ENCODE measurements around the gene STX7. TPM values are rescaled to one million over a fixed set of nuclear protein-coding genes. Genes with fewer than 3 reads are reported as not detected.

The STX7 gene
- total RNA-seq, 2 experiments from 2014 or later: 16.2 to 19.0 TPM

DNA sequence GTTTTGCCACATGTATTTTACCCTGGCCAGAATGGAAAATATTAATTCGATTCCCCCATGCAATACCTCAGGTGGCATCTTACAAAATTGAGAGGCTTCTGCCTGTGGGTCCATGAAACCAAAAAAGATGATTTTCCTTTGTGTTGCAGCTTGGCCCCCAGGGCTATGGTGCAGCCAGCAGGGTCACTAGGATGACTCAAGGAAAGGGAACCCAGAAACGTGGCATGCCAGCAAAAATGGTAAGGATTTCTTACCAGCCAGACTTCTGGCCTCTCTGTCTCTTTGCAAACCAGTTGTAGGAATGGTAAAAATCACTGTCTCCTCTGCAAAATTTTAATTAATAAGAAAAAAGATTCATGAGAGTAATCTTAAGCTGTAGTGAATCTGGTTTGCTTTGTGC is 13.5 kb upstream of the STX7 start:
- intact Hi-C loops (cut with micrococcal nuclease): no loop called here
- ChIA-PET CTCF (interaction anchor here (1.0 to 1.1 kb wide), 3 partner anchors 14 to 403 kb away, joined by 3 to 5 read pairs (median 4); no protein-coding TSS in a partner anchor), POLR2A (interaction anchor here (0.5 kb wide), 1 partner anchor 237 kb away, joined by 6 read pairs; no protein-coding TSS in a partner anchor)
- Mint-ChIP-seq H3K4me1 (ENCODE audit: low read depth) (no peaks in the 10 kb centered on the region), H3K9me3 (no peaks in the 10 kb centered on the region), H3K27me3 (peaks cover 15% of the 10 kb centered on the region), H3K36me3 (no peaks in the 10 kb centered on the region), H3K4me3 (no peak overlapping the region), H3K27ac (no peak overlapping the region)
- no peak for DNase-seq

DNA sequence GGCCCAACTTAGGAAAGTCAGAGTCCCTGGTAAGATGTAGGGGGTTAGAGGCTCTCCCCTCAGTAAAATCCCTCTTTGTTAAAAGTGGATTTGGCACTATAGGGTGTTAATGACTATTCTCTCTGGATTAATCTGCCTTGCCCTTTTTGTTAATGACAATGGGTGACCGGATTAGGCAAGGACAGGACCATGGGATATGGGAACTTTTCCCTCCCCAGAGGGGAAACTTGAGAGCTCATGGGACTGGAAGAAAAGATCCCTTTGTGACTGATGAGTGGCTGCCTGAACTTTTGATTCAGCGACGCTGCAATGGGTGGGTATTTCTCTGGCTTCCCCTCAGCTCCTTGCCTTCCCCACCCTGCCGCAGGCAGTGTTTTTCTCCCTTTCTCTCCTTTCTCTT is 12.9 kb upstream of the STX7 start:
- no peak overlapping the region for H3K27ac Mint-ChIP-seq
- H3K27me3 Mint-ChIP-seq: peaks cover 15% of the 10 kb centered on the region
- no peak for DNase-seq
- no peaks in the 10 kb centered on the region for H3K4me1 Mint-ChIP-seq (ENCODE audit: low read depth)
- ChIA-PET POLR2A (no interaction called here), CTCF (interaction anchor here (1.1 kb wide), 1 partner anchor 246 kb away, joined by 5 read pairs; no protein-coding TSS in a partner anchor)
- intact Hi-C loops (cut with micrococcal nuclease): no loop called here
- no peaks in the 10 kb centered on the region for H3K36me3 Mint-ChIP-seq
- no peaks in the 10 kb centered on the region for H3K9me3 Mint-ChIP-seq
- no peak overlapping the region for H3K4me3 Mint-ChIP-seq

DNA sequence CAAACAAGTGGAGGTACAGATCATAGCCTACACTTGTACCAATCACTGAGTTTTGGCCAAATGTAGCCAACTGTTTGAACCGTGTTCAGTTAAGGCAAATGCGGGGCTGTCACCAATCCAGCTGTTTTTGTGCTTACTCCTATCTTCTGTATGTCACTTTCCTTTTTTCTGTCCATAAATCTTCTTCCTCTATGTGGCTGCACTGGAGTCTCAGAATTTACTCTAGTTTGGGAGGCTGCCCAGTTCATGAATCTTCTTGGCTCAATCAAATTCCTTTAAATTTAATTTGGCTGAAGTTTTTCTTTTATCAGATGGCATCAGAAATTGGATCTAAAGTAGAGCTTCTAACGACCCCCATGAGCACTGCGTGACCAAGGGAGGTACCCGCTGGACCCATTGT is 11.7 kb upstream of the STX7 start:
- intact Hi-C loops (cut with micrococcal nuclease): no loop called here
- Mint-ChIP-seq H3K27me3 (peaks cover 16% of the 10 kb centered on the region), H3K36me3 (no peaks in the 10 kb centered on the region), H3K4me3 (no peak overlapping the region), H3K27ac (no peak overlapping the region), H3K4me1 (ENCODE audit: low read depth) (no peaks in the 10 kb centered on the region), H3K9me3 (no peaks in the 10 kb centered on the region)
- no peak for DNase-seq
- ChIA-PET CTCF (interaction anchor here (1.2 kb wide), 1 partner anchor 12 kb away, joined by 3 read pairs; the partner anchor contains the start of gene STX7), POLR2A (interaction anchor here (0.6 kb wide), 1 partner anchor 251 kb away, joined by 3 read pairs; no protein-coding TSS in a partner anchor)

DNA sequence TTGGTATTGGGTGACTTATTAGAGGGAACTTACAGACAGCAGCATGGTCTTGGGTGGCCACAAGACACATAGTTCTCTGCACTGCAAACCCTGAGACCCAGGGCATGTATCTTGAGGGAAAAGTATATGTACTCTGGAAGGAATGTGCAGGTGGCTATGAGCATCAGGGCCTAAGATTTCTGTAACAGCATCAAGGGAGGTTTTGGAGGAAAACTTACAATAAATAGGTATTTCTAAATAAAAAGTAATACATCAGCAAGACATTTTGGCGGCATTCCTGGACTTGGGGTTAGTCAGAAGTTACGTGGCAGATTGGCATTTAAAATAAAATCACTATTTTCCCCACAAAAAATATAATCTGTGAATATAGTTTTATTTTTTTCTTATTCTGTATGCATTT is 8.0 kb upstream of the STX7 start:
- no peaks in the 10 kb centered on the region for H3K9me3 Mint-ChIP-seq
- H3K4me1 Mint-ChIP-seq (ENCODE audit: low read depth): no peaks in the 10 kb centered on the region
- intact Hi-C loops (cut with micrococcal nuclease): no loop called here
- ChIA-PET POLR2A (no interaction called here), CTCF (interaction anchor here (1.5 kb wide), 1 partner anchor 10 kb away, joined by 5 read pairs; no protein-coding TSS in a partner anchor)
- H3K4me3 Mint-ChIP-seq: no peak overlapping the region
- no peaks in the 10 kb centered on the region for H3K36me3 Mint-ChIP-seq
- H3K27ac Mint-ChIP-seq: no peak overlapping the region
- H3K27me3 Mint-ChIP-seq: peaks cover 11% of the 10 kb centered on the region
- DNase-seq: no peak

DNA sequence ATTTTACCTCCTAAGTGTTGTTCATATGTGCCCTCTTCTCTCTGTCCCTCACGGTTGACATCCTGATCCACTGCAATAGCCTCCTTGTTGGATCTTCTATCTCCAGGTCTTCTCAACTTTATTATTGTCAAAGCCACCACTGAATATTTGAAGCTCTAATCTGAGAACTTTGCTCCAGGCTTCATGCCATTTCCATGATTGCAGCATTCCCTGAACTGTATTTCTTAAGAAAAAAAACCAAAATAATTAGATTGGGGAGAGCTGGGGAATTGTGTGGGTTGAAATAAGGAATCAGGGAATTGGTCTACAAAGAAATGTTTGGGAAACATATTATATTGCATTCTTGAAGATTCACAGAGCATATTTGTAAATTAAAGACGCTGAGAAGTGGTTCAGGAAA is 2.5 kb upstream of the STX7 start:
- H3K9me3 Mint-ChIP-seq: no peaks in the 10 kb centered on the region
- H3K4me1 Mint-ChIP-seq (ENCODE audit: low read depth): peaks cover 28% of the 10 kb centered on the region
- H3K27ac Mint-ChIP-seq: no peak overlapping the region
- ChIA-PET CTCF (interaction anchor here (1.1 to 2.5 kb wide), 3 partner anchors 15 to 236 kb away, joined by 3 to 9 read pairs (median 4); no protein-coding TSS in a partner anchor), POLR2A (no interaction called here)
- peaks cover 3% of the 10 kb centered on the region for H3K27me3 Mint-ChIP-seq
- intact Hi-C loops (cut with micrococcal nuclease): no loop called here
- H3K4me3 Mint-ChIP-seq: no peak overlapping the region
- no peak for DNase-seq
- no peaks in the 10 kb centered on the region for H3K36me3 Mint-ChIP-seq

DNA sequence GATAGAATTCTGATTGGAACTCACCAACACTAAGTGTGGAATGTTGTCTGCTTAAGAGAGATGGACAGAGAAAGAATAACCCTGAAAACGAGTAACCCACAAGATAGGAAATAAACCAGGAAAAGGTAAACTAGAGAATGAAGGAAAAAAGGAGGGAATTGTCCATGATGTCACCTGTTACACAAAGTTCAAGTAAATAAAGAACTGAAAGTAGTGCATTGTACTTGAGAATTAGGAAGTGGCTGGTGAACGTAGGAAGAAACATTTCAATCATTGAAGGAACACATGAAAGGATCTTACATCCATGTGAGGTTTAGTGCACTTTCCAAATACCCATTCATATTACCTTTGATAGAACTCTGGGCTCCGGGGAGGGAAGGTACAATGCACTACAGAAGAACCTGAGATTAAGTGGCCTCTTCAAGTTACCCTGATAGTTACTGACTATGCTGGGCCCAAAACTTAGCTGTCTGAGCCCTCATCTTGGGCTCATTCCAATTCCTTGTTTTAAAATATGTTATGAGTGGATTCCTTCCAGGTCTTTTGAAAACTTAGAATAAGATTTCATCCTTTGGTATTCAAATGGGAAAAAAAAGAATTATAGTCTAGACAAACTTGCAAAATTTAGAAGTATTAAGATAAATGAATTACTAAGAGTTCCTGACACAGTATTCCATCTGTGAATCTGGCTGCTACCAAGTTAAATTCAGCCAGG is 1.1 kb upstream of the STX7 start:
- peaks cover 28% of the 10 kb centered on the region for H3K4me1 Mint-ChIP-seq (ENCODE audit: low read depth)
- no peak overlapping the region for H3K4me3 Mint-ChIP-seq
- ChIA-PET POLR2A (interaction anchor here (0.8 kb wide), 1 partner anchor 299 kb away, joined by 3 read pairs; no protein-coding TSS in a partner anchor), CTCF (interaction anchor here (0.9 to 2.5 kb wide), 5 partner anchors 16 to 301 kb away, joined by 3 to 9 read pairs (median 5); partner anchors contain the start of genes RPS12 and SLC18B1)
- intact Hi-C loops (cut with micrococcal nuclease): loop anchor here (1.0 kb wide), 2 partner anchors 19 to 300 kb away; partner anchors contain the start of gene RPS12
- no peaks in the 10 kb centered on the region for H3K36me3 Mint-ChIP-seq
- no peaks in the 10 kb centered on the region for H3K27me3 Mint-ChIP-seq
- no peaks in the 10 kb centered on the region for H3K9me3 Mint-ChIP-seq
- no peak for DNase-seq
- H3K27ac Mint-ChIP-seq: no peak overlapping the region

DNA sequence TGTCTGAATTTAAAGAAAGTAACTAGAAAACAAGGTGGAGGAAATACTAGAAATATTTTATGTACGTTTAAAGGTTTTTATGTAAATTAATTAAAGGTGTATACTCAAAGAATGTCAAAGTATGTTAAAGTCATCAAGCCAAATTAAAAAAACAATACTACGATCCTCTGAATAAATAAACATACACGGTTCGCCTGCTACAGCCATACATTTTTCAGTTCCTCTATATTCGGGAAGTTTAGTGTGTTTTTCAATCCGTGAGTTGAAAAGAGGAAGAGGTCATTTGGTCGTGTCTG is 626 bp downstream of the STX7 start:
- DNase-seq: no peak
- intact Hi-C loops (cut with micrococcal nuclease): no loop called here
- POLR2A ChIA-PET: interaction anchor here (0.7 to 1.6 kb wide), 5 partner anchors 16 to 308 kb away, joined by 3 to 6 read pairs (median 3); partner anchors contain the start of gene RPS12
- Mint-ChIP-seq H3K27me3 (no peaks in the 10 kb centered on the region), H3K4me3 (peak overlapping the region; percentile 95), H3K4me1 (ENCODE audit: low read depth) (peaks cover 40% of the 10 kb centered on the region), H3K9me3 (no peaks in the 10 kb centered on the region), H3K36me3 (peaks cover 9% of the 10 kb centered on the region), H3K27ac (no peak overlapping the region)
- CTCF ChIA-PET: interaction anchor here (0.9 to 1.9 kb wide), 10 partner anchors 12 to 597 kb away, joined by 3 to 6 read pairs (median 4); partner anchors contain the start of gene TAAR9

DNA sequence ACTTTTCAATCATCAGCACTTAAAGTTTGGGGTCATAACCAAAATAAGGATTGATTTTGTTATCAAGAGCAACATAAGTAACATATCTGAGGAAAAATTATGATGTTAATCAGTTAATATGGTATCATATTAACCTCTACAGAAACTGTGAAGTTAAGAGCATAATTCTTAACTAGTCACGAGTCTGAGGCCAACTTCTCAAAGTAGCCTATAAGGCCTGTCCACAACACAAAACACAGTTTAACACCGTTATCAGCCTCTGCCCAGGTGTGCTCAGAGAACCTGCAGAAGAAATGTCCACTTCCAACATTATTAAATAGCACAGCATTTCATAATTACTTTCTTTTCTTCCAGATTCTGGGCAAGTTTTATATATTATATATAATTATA is 1.1 kb downstream of the STX7 start:
- POLR2A ChIA-PET: interaction anchor here (1.1 to 1.6 kb wide), 2 partner anchors 301 to 308 kb away, joined by 3 read pairs; no protein-coding TSS in a partner anchor
- Mint-ChIP-seq H3K4me1 (ENCODE audit: low read depth) (peaks cover 42% of the 10 kb centered on the region), H3K4me3 (peak overlapping the region; percentile 95), H3K27ac (no peak overlapping the region), H3K9me3 (no peaks in the 10 kb centered on the region), H3K36me3 (peaks cover 9% of the 10 kb centered on the region), H3K27me3 (no peaks in the 10 kb centered on the region)
- intact Hi-C loops (cut with micrococcal nuclease): no loop called here
- DNase-seq: no peak
- CTCF ChIA-PET: interaction anchor here (0.7 to 1.9 kb wide), 7 partner anchors 12 to 589 kb away, joined by 3 to 6 read pairs (median 4); partner anchors contain the start of gene TAAR9

DNA sequence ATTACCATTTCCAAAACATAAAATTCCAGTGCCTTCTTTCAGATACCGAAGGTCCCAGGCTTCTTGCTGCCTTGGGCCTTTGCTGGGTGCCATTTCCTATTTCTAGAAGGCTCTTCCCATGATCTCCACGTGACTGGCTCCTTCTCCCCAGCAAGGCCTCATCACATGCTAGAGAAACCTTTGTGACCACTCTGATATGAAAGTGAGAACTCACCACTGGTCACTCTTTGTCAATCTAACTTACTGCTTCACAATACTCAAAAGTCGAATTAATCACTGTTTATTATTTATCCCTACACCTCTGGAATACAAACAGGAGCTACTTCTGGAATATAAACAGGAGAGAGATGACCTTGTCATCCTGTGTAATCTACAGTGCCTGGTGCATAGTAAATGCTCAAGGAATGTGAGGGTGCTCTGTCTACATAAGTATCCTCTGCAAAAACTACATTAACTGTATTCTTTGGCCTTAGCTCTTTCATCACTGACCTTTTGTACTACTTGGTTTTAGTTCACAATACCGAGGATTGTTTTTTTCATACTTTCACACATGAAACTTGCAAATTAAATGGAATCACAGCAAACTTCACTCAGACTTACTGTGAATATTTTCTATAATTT is 1.6 kb downstream of the STX7 start:
- Mint-ChIP-seq H3K27ac (no peak overlapping the region), H3K27me3 (no peaks in the 10 kb centered on the region), H3K4me3 (peak overlapping the region; percentile 95), H3K36me3 (peaks cover 9% of the 10 kb centered on the region), H3K9me3 (no peaks in the 10 kb centered on the region), H3K4me1 (ENCODE audit: low read depth) (peaks cover 47% of the 10 kb centered on the region)
- POLR2A ChIA-PET: interaction anchor here (1.6 kb wide), 1 partner anchor 301 kb away, joined by 3 read pairs; no protein-coding TSS in a partner anchor
- CTCF ChIA-PET: interaction anchor here (0.7 to 1.9 kb wide), 4 partner anchors 15 to 588 kb away, joined by 3 to 6 read pairs (median 4); no protein-coding TSS in a partner anchor
- DNase-seq: no peak
- intact Hi-C loops (cut with micrococcal nuclease): no loop called here

DNA sequence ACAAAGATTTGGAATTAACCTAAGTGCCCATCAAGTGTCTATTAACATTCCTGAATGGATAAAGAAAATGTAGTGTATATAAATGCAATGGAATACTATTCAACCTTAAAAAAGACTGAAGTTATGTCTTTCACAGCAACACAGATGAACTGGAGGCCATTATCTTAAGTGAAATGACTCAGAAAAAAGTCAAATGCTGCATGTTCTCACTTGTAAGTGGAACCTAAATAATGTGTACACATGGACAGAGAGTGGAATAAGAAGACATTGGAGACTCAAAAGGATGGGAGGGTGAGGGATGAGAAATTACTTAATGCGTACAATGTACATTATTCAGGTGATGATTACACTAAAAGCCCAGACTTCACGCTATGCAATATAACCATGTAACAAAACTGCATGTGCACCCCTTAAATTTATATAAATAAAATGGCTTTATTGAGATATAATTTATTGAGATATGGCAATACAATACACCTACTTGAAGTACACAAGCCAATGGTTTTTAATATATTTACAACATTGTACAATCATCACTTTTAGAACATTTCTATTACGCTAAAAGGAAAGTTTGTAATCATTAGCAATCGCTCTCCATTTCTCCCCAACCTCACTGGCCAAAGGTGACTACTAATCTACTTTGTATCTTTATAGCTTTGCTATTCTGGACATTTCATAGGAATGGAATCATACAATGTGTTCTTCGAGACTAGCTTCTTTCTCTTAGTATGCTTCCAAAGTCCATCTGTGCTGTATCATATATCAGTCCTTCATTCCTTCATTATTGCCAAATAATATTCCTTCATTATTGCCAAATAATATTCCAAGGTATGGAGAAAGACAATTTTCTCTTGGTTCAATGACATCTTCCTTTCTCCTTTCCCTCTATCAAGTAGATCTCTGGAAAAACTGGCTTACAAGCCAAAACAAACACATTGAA is 5.8 kb downstream of the STX7 start:
- no peak for DNase-seq
- Mint-ChIP-seq H3K9me3 (no peaks in the 10 kb centered on the region), H3K27ac (no peak overlapping the region), H3K4me3 (no peak overlapping the region), H3K36me3 (peaks cover 11% of the 10 kb centered on the region), H3K27me3 (no peaks in the 10 kb centered on the region), H3K4me1 (ENCODE audit: low read depth) (peaks cover 49% of the 10 kb centered on the region)
- ChIA-PET POLR2A (no interaction called here), CTCF (no interaction called here)
- intact Hi-C loops (cut with micrococcal nuclease): no loop called here

DNA sequence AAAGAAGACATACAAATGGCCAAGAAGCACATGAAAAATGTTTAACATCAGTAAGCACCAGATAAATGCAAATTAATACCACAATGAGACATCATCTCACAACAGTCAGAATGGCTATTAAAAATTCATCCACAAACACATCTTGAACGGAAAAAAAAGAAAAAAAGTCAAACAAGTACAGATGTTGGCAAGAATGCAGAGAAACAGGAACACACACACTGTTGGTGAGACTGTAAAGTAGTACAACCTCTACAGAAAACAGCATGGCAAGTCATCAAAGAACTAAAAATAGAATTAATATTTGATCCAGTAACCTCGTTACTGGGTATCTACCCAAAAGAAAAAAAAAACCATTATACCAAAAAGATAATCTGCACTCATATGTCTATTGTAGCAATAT is 6.5 kb downstream of the STX7 start:
- ChIA-PET POLR2A (no interaction called here), CTCF (interaction anchor here (1.6 kb wide), 1 partner anchor 227 kb away, joined by 5 read pairs; no protein-coding TSS in a partner anchor)
- Mint-ChIP-seq H3K36me3 (peaks cover 14% of the 10 kb centered on the region), H3K4me1 (ENCODE audit: low read depth) (peaks cover 43% of the 10 kb centered on the region), H3K9me3 (no peaks in the 10 kb centered on the region), H3K4me3 (no peak overlapping the region), H3K27ac (no peak overlapping the region), H3K27me3 (no peaks in the 10 kb centered on the region)
- DNase-seq: no peak
- intact Hi-C loops (cut with micrococcal nuclease): no loop called here

Measured in activated CD4-positive, alpha-beta memory T cell treated with anti-CD3 and anti-CD28 coated beads for 36 hours (primary cell).